ENCODE data around the gene IP6K3. TPM values are rescaled to one million over a fixed set of nuclear protein-coding genes. Genes with fewer than 3 reads are reported as not detected.

The IP6K3 gene
- total and polyA plus RNA-seq, 2 donors: 0.28 to 6.6 TPM

- Histone ChIP-seq H3K9me3 (ENCODE audit: control insufficient read depth in 2 of 2, insufficient read depth in 1 of 2, low read length in 1 of 2) (no peaks in the 10 kb centered on the region), H3K27ac (ENCODE audit: low read depth in 1 of 2, low read length in 1 of 2) (no peak overlapping the region), H3K4me1 (ENCODE audit: control insufficient read depth in 2 of 2, insufficient read depth in 2 of 2, low read length in 2 of 2) (peaks cover 0 to 5% of the 10 kb centered on the region in 2 donors), H3K27me3 (ENCODE audit: control insufficient read depth in 2 of 2, insufficient read depth in 1 of 2, low read length in 1 of 2) (peaks cover 0 to 21% of the 10 kb centered on the region in 2 donors), H3K4me3 (ENCODE audit: low read length in 2 of 2) (no peak overlapping the region), H3K36me3 (ENCODE audit: control insufficient read depth in 2 of 2, insufficient read depth in 2 of 2, low read length in 1 of 2) (no peaks in the 10 kb centered on the region)
- DNase-seq (ENCODE audit: low read depth in 6 of 9, low spot score in 9 of 9): no peak
- 91% methylated on average over 6 of the region's 6 CpGs for WGBS
These were observed 6.5 kb downstream of the IP6K3 start for GRCh38 chr6:33740204-33740608.

GRCh38 chr6:33739571-33739970, 7.1 kb downstream of the IP6K3 start:
- Histone ChIP-seq H3K4me3 (ENCODE audit: low read length in 2 of 2) (no peak overlapping the region), H3K9me3 (ENCODE audit: control insufficient read depth in 2 of 2, insufficient read depth in 1 of 2, low read length in 1 of 2) (no peaks in the 10 kb centered on the region), H3K27me3 (ENCODE audit: control insufficient read depth in 2 of 2, insufficient read depth in 1 of 2, low read length in 1 of 2) (peaks cover 0 to 21% of the 10 kb centered on the region in 2 donors), H3K27ac (ENCODE audit: low read depth in 1 of 2, low read length in 1 of 2) (no peak overlapping the region), H3K4me1 (ENCODE audit: control insufficient read depth in 2 of 2, insufficient read depth in 2 of 2, low read length in 2 of 2) (peaks cover 0 to 5% of the 10 kb centered on the region in 2 donors), H3K36me3 (ENCODE audit: control insufficient read depth in 2 of 2, insufficient read depth in 2 of 2, low read length in 1 of 2) (no peaks in the 10 kb centered on the region)
- no peak for DNase-seq (ENCODE audit: low read depth in 6 of 9, low spot score in 9 of 9)
- 93% methylated on average over 5 of the region's 5 CpGs for WGBS

DNA sequence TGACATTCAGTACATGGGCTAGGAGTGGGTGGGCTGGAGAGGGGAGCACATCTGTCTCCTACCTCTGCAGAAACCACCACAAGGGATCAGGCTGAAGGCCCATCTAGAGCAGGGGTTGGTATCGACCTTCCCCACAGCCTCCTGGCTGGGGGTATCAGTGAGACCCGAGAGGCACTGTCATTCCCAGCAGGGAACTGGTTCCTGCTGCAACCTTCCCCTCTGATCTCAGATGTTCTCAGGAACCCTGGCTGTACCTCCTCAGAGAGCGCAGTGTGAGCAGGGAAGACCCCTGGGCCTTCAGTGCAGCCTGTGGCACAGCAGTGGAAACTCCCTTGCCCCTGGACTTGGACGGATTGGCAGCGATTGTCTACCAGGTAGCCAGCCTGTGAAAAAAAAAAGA, 7.8 kb downstream of the IP6K3 start:
- WGBS: 98% methylated on average over 5 of the region's 5 CpGs

DNA sequence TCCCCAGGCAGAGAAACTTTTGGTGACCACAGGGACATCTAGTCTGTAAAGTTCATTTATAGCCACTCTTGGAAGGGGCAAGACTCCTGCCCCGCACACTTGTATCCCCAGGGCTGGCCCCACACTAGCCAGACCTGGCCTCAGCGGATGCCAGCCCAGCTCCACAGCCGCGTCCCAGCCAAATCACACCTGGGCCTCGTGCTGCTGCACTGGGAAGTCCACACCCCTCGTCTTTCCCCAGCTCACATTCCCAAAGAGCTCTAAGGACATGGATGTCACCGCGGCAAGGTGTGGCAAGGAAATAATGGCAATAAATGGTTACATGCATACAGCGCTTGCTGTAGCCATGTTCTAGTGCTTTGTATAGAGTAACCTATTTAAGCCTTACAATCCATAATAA, 8.6 kb downstream of the IP6K3 start:
- H3K36me3 ChIP-seq (ENCODE audit: control insufficient read depth in 2 of 2, insufficient read depth in 2 of 2, low read length in 1 of 2): no peaks in the 10 kb centered on the region
- WGBS: 91% methylated on average over 9 of the region's 9 CpGs

More for the DNA sequence above, 7.8 kb downstream of the IP6K3 start:
- H3K27ac ChIP-seq (ENCODE audit: low read depth in 1 of 2, low read length in 1 of 2): no peak overlapping the region
- DNase-seq (ENCODE audit: low read depth in 6 of 9, low spot score in 9 of 9): no peak
- H3K4me3 ChIP-seq (ENCODE audit: low read length in 2 of 2): no peak overlapping the region
- peaks cover 0 to under 1% of the 10 kb centered on the region in 2 donors for H3K4me1 ChIP-seq (ENCODE audit: control insufficient read depth in 2 of 2, insufficient read depth in 2 of 2, low read length in 2 of 2)
- peaks cover 0 to 18% of the 10 kb centered on the region in 2 donors for H3K27me3 ChIP-seq (ENCODE audit: control insufficient read depth in 2 of 2, insufficient read depth in 1 of 2, low read length in 1 of 2)
- H3K36me3 ChIP-seq (ENCODE audit: control insufficient read depth in 2 of 2, insufficient read depth in 2 of 2, low read length in 1 of 2): no peaks in the 10 kb centered on the region
- no peaks in the 10 kb centered on the region for H3K9me3 ChIP-seq (ENCODE audit: control insufficient read depth in 2 of 2, insufficient read depth in 1 of 2, low read length in 1 of 2)

DNA sequence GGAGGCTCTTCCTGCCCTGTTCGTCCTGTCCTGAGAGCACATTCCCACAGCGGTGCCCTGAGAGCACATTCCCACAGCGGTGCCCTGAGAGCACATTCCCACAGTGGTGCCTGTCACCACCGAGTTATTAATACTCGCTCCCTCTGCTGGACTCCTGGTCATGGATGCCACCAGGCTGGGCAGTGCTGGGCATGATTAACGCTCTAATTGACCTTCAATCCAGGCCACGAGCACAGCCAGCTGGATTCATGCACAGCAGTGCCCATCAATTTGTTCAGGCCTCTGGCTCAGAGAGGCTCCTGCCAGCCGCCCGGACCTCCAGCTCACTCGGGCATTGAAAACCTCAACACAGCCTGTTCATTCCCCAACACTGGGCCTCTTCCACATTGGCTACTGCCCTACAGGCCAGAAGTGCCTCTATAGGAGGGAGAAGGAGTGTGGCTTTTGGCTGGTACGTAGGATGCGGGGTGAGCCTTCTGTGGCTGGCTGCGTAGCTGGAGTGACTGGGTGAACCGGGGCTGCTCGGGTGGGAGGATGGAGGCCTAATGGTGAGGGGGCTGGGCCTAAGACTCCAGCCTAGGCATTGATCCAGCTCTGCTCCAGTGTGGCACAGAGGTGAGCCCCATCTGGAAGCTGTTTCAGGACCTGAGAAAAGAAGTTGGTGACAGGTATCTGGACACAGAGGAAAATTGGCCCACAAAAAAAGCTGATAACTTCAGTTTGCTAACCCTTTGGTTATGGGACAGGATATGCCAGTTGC, 9.3 kb downstream of the IP6K3 start:
- Histone ChIP-seq H3K27me3 (ENCODE audit: control insufficient read depth in 2 of 2, insufficient read depth in 1 of 2, low read length in 1 of 2) (peaks cover 0 to 7% of the 10 kb centered on the region in 2 donors), H3K4me3 (ENCODE audit: low read length in 2 of 2) (no peak overlapping the region), H3K4me1 (ENCODE audit: control insufficient read depth in 2 of 2, insufficient read depth in 2 of 2, low read length in 2 of 2) (no peaks in the 10 kb centered on the region), H3K9me3 (ENCODE audit: control insufficient read depth in 2 of 2, insufficient read depth in 1 of 2, low read length in 1 of 2) (no peaks in the 10 kb centered on the region), H3K36me3 (ENCODE audit: control insufficient read depth in 2 of 2, insufficient read depth in 2 of 2, low read length in 1 of 2) (no peaks in the 10 kb centered on the region), H3K27ac (ENCODE audit: low read depth in 1 of 2, low read length in 1 of 2) (no peak overlapping the region)
- WGBS: 97% methylated on average over 15 of the region's 15 CpGs
- no peak for DNase-seq (ENCODE audit: low read depth in 6 of 9, low spot score in 9 of 9)

More for the DNA sequence above, 8.6 kb downstream of the IP6K3 start:
- Histone ChIP-seq H3K27ac (ENCODE audit: low read depth in 1 of 2, low read length in 1 of 2) (no peak overlapping the region), H3K9me3 (ENCODE audit: control insufficient read depth in 2 of 2, insufficient read depth in 1 of 2, low read length in 1 of 2) (no peaks in the 10 kb centered on the region), H3K27me3 (ENCODE audit: control insufficient read depth in 2 of 2, insufficient read depth in 1 of 2, low read length in 1 of 2) (peaks cover 0 to 13% of the 10 kb centered on the region in 2 donors), H3K4me3 (ENCODE audit: low read length in 2 of 2) (no peak overlapping the region), H3K4me1 (ENCODE audit: control insufficient read depth in 2 of 2, insufficient read depth in 2 of 2, low read length in 2 of 2) (no peaks in the 10 kb centered on the region)
- DNase-seq (ENCODE audit: low read depth in 6 of 9, low spot score in 9 of 9): no peak

GRCh38 chr6:33735216-33735615, 11.5 kb downstream of the IP6K3 start:
- no peak for DNase-seq (ENCODE audit: low read depth in 6 of 9, low spot score in 9 of 9)
- no peak overlapping the region for H3K4me3 ChIP-seq (ENCODE audit: low read length in 2 of 2)
- H3K27me3 ChIP-seq (ENCODE audit: control insufficient read depth in 2 of 2, insufficient read depth in 1 of 2, low read length in 1 of 2): peaks cover 0 to 2% of the 10 kb centered on the region in 2 donors
- H3K9me3 ChIP-seq (ENCODE audit: control insufficient read depth in 2 of 2, insufficient read depth in 1 of 2, low read length in 1 of 2): no peaks in the 10 kb centered on the region
- H3K27ac ChIP-seq (ENCODE audit: low read depth in 1 of 2, low read length in 1 of 2): no peak overlapping the region
- 89% methylated on average over 18 of the region's 18 CpGs for WGBS
- H3K36me3 ChIP-seq (ENCODE audit: control insufficient read depth in 2 of 2, insufficient read depth in 2 of 2, low read length in 1 of 2): no peaks in the 10 kb centered on the region
- H3K4me1 ChIP-seq (ENCODE audit: control insufficient read depth in 2 of 2, insufficient read depth in 2 of 2, low read length in 2 of 2): no peaks in the 10 kb centered on the region

- 97% methylated on average over 8 of the region's 8 CpGs for WGBS
- peaks cover 0 to under 1% of the 10 kb centered on the region in 2 donors for H3K27me3 ChIP-seq (ENCODE audit: control insufficient read depth in 2 of 2, insufficient read depth in 1 of 2, low read length in 1 of 2)
These were observed 13.0 kb downstream of the IP6K3 start for GRCh38 chr6:33733709-33734007.

DNA sequence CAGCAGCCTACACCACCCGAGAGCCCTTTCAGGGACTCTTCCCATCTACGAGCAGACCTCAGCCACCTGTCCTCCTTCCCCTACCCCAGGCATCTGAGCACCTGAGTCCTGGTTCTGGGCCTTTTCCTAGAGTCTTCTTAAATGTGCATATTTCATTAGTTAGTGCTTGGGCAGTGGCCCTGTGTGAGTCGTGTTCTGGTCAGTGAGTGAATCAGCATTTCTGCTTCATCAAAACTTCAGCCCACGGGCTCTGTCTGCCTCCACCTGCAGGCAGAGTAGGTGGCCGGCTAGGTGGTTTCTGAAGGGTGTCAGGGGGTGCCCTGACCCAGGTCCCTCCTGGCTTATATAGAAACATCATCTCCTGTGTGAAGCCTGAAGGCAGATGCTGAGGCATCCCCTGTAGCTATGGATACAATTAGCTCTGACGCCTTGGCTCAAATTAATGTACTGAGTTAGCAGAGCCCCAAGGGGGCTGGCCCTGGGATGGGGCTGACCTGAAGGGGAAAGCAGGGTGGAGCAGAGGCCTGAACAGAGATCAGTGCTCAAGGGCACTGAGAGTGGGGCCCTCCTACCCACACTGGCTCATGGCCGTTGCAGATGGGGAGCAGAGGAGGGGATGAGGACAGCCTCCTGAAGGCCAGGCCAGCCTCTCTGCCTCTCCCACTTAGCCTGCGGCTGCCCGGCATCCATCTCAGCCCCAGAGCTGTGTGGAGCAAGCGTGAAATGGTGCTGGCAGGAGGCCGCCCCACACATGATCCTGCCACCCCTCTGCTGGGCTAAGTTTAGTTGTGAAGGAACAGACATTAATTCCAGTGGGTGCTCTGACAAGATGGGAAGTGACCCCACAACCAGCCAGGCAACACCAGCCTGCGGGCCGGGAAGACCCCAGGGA, 13.6 kb downstream of the IP6K3 start:
- Histone ChIP-seq H3K4me1 (ENCODE audit: control insufficient read depth in 2 of 2, insufficient read depth in 2 of 2, low read length in 2 of 2) (no peaks in the 10 kb centered on the region), H3K27ac (ENCODE audit: low read depth in 1 of 2, low read length in 1 of 2) (no peak overlapping the region)
- DNase-seq (ENCODE audit: low read depth in 6 of 9, low spot score in 9 of 9): no peak

More at GRCh38 chr6:33733709-33734007, 13.0 kb downstream of the IP6K3 start:
- no peaks in the 10 kb centered on the region for H3K36me3 ChIP-seq (ENCODE audit: control insufficient read depth in 2 of 2, insufficient read depth in 2 of 2, low read length in 1 of 2)
- no peaks in the 10 kb centered on the region for H3K9me3 ChIP-seq (ENCODE audit: control insufficient read depth in 2 of 2, insufficient read depth in 1 of 2, low read length in 1 of 2)
- no peak for DNase-seq (ENCODE audit: low read depth in 6 of 9, low spot score in 9 of 9)
- H3K4me1 ChIP-seq (ENCODE audit: control insufficient read depth in 2 of 2, insufficient read depth in 2 of 2, low read length in 2 of 2): no peaks in the 10 kb centered on the region
- no peak overlapping the region for H3K4me3 ChIP-seq (ENCODE audit: low read length in 2 of 2)
- H3K27ac ChIP-seq (ENCODE audit: low read depth in 1 of 2, low read length in 1 of 2): no peak overlapping the region

GRCh38 chr6:33732385-33732784, 14.3 kb downstream of the IP6K3 start:
- H3K27ac ChIP-seq (ENCODE audit: low read depth in 1 of 2, low read length in 1 of 2): no peak overlapping the region
- no peak overlapping the region for H3K4me3 ChIP-seq (ENCODE audit: low read length in 2 of 2)
- DNase-seq (ENCODE audit: low read depth in 6 of 9, low spot score in 9 of 9): no peak
- WGBS: 97% methylated on average over 6 of the region's 6 CpGs
- H3K27me3 ChIP-seq (ENCODE audit: control insufficient read depth in 2 of 2, insufficient read depth in 1 of 2, low read length in 1 of 2): peaks cover 0 to 3% of the 10 kb centered on the region in 2 donors
- H3K4me1 ChIP-seq (ENCODE audit: control insufficient read depth in 2 of 2, insufficient read depth in 2 of 2, low read length in 2 of 2): no peaks in the 10 kb centered on the region
- H3K9me3 ChIP-seq (ENCODE audit: control insufficient read depth in 2 of 2, insufficient read depth in 1 of 2, low read length in 1 of 2): no peaks in the 10 kb centered on the region
- H3K36me3 ChIP-seq (ENCODE audit: control insufficient read depth in 2 of 2, insufficient read depth in 2 of 2, low read length in 1 of 2): no peaks in the 10 kb centered on the region

More for the DNA sequence above, 13.6 kb downstream of the IP6K3 start:
- Histone ChIP-seq H3K4me3 (ENCODE audit: low read length in 2 of 2) (no peak overlapping the region), H3K9me3 (ENCODE audit: control insufficient read depth in 2 of 2, insufficient read depth in 1 of 2, low read length in 1 of 2) (no peaks in the 10 kb centered on the region), H3K36me3 (ENCODE audit: control insufficient read depth in 2 of 2, insufficient read depth in 2 of 2, low read length in 1 of 2) (no peaks in the 10 kb centered on the region), H3K27me3 (ENCODE audit: control insufficient read depth in 2 of 2, insufficient read depth in 1 of 2, low read length in 1 of 2) (peaks cover 0 to 3% of the 10 kb centered on the region in 2 donors)
- 95% methylated on average over 13 of the region's 13 CpGs for WGBS

All from thymus (tissue), 11 donors.